DND-41 (cell line): ENCODE data around the gene SSH3.

Source experiments
- ATAC-seq: fragments of 200-7000 bp; cut with Tn5 transposase; 3 replicates; pipeline ENCODE4 v1.9.1; 2021; ENCODE audit warnings: low read depth; ENCODE audit not compliant: insufficient read depth
- DNase-seq: peaks from one replicate; pipeline ENCODE4 v3.0.0-alpha.2; 2020
- H2AFZ ChIP-seq: 2 replicates; pipeline ENCODE4 v1.6.0; 2012; ENCODE audit warnings: low read depth, low read length
- H3K27ac ChIP-seq: 2 replicates; pipeline ENCODE4 v1.5.1; 2012; ENCODE audit warnings: low read length, inconsistent platforms
- H3K27me3 ChIP-seq: fragments of 200-600 bp; sonication (generic); 2 replicates; pipeline ENCODE4 v1.6.0; 2012; ENCODE audit warnings: low read length, mild to moderate bottlenecking, inconsistent platforms; ENCODE audit not compliant: insufficient read depth, poor library complexity
- H3K36me3 ChIP-seq: 2 replicates; pipeline ENCODE4 v1.5.1; 2012; ENCODE audit warnings: low read length, inconsistent platforms; ENCODE audit not compliant: insufficient read depth
- H3K4me1 ChIP-seq: 2 replicates; pipeline ENCODE4 v1.5.1; 2012; ENCODE audit warnings: mild to moderate bottlenecking, low read length; ENCODE audit not compliant: insufficient read depth
- H3K4me2 ChIP-seq: 2 replicates; pipeline ENCODE4 v1.6.0; 2012; ENCODE audit warnings: mild to moderate bottlenecking, moderate library complexity, low read length, inconsistent platforms; ENCODE audit not compliant: insufficient read depth
- H3K4me3 ChIP-seq, 2 experiments: fragments of 200-600 bp in 1 of 2; shearing (Covaris generic) in 1 of 2; 2 replicates each; pipeline ENCODE4 v1.5.1; 2012 to 2016; ENCODE audit warnings: inconsistent platforms in 2 of 2, low read length in 2 of 2, mild to moderate bottlenecking in 2 of 2, low read depth in 1 of 2, moderate library complexity in 1 of 2
- H3K79me2 ChIP-seq: 2 replicates; pipeline ENCODE4 v1.6.0; 2012; ENCODE audit warnings: low read length, inconsistent platforms; ENCODE audit not compliant: insufficient read depth
- H3K9ac ChIP-seq: 2 replicates; pipeline ENCODE4 v1.6.0; 2012; ENCODE audit warnings: low read depth, mild to moderate bottlenecking, inconsistent platforms, low read length, moderate library complexity
- H3K9me3 ChIP-seq: 2 replicates; pipeline ENCODE4 v1.5.1; 2012; ENCODE audit warnings: low read length, moderate library complexity, mild to moderate bottlenecking, inconsistent platforms; ENCODE audit not compliant: insufficient read depth, severe bottlenecking
- H4K20me1 ChIP-seq: 2 replicates; pipeline ENCODE4 v1.6.0; 2012; ENCODE audit warnings: low read length; ENCODE audit not compliant: insufficient read depth
- EZH2 ChIP-seq: IDR thresholded peaks from 3 replicates; pipeline ENCODE4 v1.6.1; 2012; ENCODE audit warnings: borderline replicate concordance, low read depth, mild to moderate bottlenecking, moderate library complexity, low read length, inconsistent platforms; ENCODE audit not compliant: severe bottlenecking
- TF ChIP-seq, protein P1 (sequence below): IDR thresholded peaks from 2 replicates; pipeline ENCODE4 v1.5.1; 2012; ENCODE audit warnings: borderline replicate concordance, low read length, moderate library complexity, mild to moderate bottlenecking; ENCODE audit not compliant: poor library complexity, severe bottlenecking; ENCODE audit errors: extremely low read depth

The SSH3 gene

DNA sequence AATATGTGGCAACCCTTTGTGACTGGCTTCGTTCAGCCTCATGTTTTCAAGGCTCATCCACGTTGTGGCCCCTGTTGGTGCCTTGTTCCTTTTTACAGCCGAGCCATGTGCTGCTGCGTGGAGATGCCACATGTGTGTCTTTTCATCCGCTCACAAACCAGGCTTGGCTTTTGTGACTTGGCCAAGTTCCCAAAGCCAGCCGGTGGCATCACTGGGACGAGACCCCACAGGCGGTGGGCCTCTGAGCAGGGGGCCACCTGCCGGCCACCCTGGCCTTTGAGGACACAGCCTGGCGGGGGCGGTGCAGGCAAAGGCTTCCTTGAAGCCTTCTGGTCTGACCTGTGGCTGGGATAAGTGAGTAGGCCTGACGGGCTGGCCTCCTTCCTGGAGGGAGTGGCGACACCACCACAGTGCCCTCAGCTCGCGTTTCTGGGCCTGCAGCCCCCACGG lies 26.5 kb upstream of the SSH3 start:
- H3K4me2 ChIP-seq: peak overlapping the region; percentile 86
- peak; percentile 40 for ATAC-seq
- TF ChIP-seq EZH2: no peak
- TF ChIP-seq, protein P1, sequence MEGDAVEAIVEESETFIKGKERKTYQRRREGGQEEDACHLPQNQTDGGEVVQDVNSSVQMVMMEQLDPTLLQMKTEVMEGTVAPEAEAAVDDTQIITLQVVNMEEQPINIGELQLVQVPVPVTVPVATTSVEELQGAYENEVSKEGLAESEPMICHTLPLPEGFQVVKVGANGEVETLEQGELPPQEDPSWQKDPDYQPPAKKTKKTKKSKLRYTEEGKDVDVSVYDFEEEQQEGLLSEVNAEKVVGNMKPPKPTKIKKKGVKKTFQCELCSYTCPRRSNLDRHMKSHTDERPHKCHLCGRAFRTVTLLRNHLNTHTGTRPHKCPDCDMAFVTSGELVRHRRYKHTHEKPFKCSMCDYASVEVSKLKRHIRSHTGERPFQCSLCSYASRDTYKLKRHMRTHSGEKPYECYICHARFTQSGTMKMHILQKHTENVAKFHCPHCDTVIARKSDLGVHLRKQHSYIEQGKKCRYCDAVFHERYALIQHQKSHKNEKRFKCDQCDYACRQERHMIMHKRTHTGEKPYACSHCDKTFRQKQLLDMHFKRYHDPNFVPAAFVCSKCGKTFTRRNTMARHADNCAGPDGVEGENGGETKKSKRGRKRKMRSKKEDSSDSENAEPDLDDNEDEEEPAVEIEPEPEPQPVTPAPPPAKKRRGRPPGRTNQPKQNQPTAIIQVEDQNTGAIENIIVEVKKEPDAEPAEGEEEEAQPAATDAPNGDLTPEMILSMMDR: peak; percentile 32
- H3K36me3 ChIP-seq: peaks cover 89% of the 10 kb centered on the region
- H3K4me3 ChIP-seq: peak overlapping the region in 1 of 2 experiments; percentile 50; a peak in 2 of 4 replicates
- H3K27me3 ChIP-seq: no peaks in the 10 kb centered on the region
- H4K20me1 ChIP-seq: peaks cover 37% of the 10 kb centered on the region
- H2AFZ ChIP-seq: peak overlapping the region; percentile 46; the same call in 1 of the 2 replicates
- peaks cover 69% of the 10 kb centered on the region for H3K4me1 ChIP-seq
- peaks cover 96% of the 10 kb centered on the region for H3K79me2 ChIP-seq
- peak overlapping the region; percentile 99 for H3K27ac ChIP-seq
- H3K9ac ChIP-seq: peak overlapping the region; percentile 71
- no peaks in the 10 kb centered on the region for H3K9me3 ChIP-seq
- DNase-seq: peak; percentile 82

DNA sequence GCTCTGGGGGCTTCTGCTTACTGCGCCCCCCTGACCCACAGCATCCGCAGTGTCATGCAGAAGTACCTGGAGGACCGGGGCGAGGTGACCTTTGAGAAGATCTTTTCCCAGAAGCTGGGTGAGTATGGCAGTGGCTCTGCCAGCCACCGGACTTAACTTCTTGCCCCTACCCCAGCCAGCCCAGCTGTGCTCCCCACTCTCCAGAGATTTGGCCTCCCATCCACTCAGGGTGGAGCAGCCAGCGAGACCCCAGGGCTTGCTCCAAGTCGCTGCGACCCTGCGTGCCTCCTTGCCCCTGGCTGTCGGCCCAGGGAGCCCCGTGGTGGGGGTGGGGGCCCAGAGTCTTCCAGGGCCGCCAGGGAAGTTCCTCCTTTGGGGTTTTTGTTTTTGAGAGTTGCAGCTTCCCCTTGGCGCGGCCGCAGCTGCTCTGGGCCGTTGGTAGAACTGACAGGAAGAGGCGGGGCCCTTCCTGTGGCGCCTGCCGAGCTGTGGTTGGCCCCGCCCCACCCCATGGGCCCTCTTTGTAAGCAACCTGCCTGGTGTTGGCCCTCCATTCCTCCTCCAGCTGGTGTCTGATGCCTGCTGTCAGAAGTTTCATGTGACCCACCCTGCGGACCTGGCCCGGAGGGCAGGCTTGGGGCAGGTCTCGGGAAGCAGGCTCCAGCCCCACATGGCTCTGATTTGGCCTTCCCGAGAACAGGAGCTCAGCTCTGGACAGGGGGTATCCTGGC lies 25.9 kb upstream of the SSH3 start:
- Histone ChIP-seq H3K9ac (peak overlapping the region; percentile 71), H3K9me3 (no peaks in the 10 kb centered on the region), H2AFZ (peak overlapping the region; percentile 46; the same call in 1 of the 2 replicates), H3K4me2 (peak overlapping the region; percentile 86), H4K20me1 (peaks cover 31% of the 10 kb centered on the region), H3K79me2 (peaks cover 94% of the 10 kb centered on the region), H3K4me1 (peaks cover 64% of the 10 kb centered on the region), H3K27ac (peak overlapping the region; percentile 99), H3K4me3 (peak overlapping the region in 1 of 2 experiments; percentile 51; a peak in 3 of 4 replicates), H3K27me3 (no peaks in the 10 kb centered on the region), H3K36me3 (peaks cover 89% of the 10 kb centered on the region)
- peak; percentile 87 for ATAC-seq
- DNase-seq: peak; percentile 99
- no peak for TF ChIP-seq EZH2
- TF ChIP-seq, protein P1: peak; percentile 10

DNA sequence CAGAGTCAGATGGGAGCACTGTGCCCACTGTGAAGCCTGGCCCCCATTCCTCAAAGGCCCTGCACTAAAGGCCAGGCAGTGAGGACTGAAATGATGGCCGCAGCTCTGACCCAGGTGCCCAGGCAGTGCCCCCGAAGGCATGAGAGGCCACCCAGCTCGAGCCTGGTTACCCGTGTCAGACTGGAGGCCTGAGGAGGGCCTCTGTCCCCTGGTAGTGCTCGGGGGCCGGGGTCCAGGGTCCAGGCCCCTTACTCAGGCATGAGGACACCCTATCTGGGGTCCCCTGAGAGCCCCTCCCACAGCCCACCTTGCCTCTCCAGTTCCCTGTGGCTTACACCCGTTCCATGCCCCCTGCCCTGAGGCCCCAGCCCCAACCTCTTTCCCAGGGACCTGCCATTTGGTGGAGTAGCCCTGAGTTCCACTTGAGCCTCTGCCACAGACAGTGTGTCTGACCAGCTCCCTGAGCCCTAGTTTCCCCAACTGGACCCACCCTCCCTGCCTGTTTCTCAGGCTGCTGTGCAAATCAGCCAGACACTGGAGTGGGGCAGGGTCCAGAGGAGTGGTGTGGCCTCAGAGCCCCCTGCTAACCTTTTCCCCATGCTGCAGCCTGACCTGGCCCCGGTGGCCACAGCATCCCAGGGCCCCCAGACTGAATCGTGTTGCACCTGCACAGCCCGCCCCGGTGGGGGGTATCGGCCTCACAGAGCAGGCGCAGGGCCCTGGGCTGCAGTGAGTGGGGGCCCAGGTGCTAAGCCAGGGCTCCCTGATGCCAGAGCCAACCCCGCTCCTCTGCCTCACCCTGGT lies 25.0 kb upstream of the SSH3 start:
- peaks cover 59% of the 10 kb centered on the region for H3K4me1 ChIP-seq
- H3K79me2 ChIP-seq: peaks cover 91% of the 10 kb centered on the region
- H2AFZ ChIP-seq: no peak overlapping the region
- peak overlapping the region in 1 of 2 experiments; percentile 51; a peak in 2 of 4 replicates for H3K4me3 ChIP-seq
- peaks cover 89% of the 10 kb centered on the region for H3K36me3 ChIP-seq
- H3K4me2 ChIP-seq: peak overlapping the region; percentile 86
- H3K27me3 ChIP-seq: no peaks in the 10 kb centered on the region
- no peak for ATAC-seq
- H3K9ac ChIP-seq: peak overlapping the region; percentile 71
- no peaks in the 10 kb centered on the region for H3K9me3 ChIP-seq
- DNase-seq: no peak
- TF ChIP-seq, protein P1: no peak
- no peak for TF ChIP-seq EZH2
- H4K20me1 ChIP-seq: peaks cover 21% of the 10 kb centered on the region
- peak overlapping the region; percentile 98 for H3K27ac ChIP-seq
